HCT116 (cell line): ENCODE data around the gene TLCD5. TPM values are rescaled to one million over a fixed set of nuclear protein-coding genes. Genes with fewer than 3 reads are reported as not detected.

Experiments used
- ATAC-seq: fragments of 200-7000 bp; cut with Tn5 transposase; 2 replicates; pipeline ENCODE4 v1.9.1; 2020; ENCODE audit warnings: mild to moderate bottlenecking, moderate library complexity
- BruUV-seq: library from RNA; stranded (reverse); fragments of 400-500 nt; replicated peaks from 2 replicates; lab custom pipeline; 2021; lab: Mats Ljungman, UMichigan
- CTCF ChIA-PET: fragments of 300-600 bp; sonication (Branson Sonifier 250); formaldehyde crosslinking; loops from one replicate; lab custom pipeline; 2021; ENCODE audit warnings: antibody characterized with exemption; lab: Charles Lee
- POLR2A ChIA-PET: fragments of 300-600, 350-600 bp; sonication (Branson Sonifier 250); formaldehyde crosslinking; loops from one replicate; lab custom pipeline; 2021; ENCODE audit warnings: antibody characterized with exemption; lab: Charles Lee
- RAD21 ChIA-PET, 2 experiments: fragments of 300-600 bp; sonication (Branson Sonifier 250); formaldehyde crosslinking; loops; one replicate each; lab custom pipeline; 2023; ENCODE audit warnings: low total read pairs in 2 of 2; ENCODE audit not compliant: uncharacterized antibody in 2 of 2, unreplicated experiment in 2 of 2, low non-redundant PET in 1 of 2; lab: Charles Lee
- DNase-seq: peaks from one replicate; pipeline ENCODE4 v3.0.0-alpha.2; 2010; ENCODE audit warnings: low read depth, low spot score
- H2AFZ ChIP-seq: fragments of 200-600 bp; shearing (Covaris generic), sonication (generic); 2 replicates; pipeline ENCODE4 v1.6.1; 2017; ENCODE audit warnings: low read depth, mixed run types, mixed read lengths, antibody characterized with exemption, low read length; ENCODE audit not compliant: poor library complexity, severe bottlenecking
- H3K27ac ChIP-seq: 2 replicates; pipeline ENCODE4 v1.5.1; 2012; ENCODE audit warnings: low read depth, low read length
- H3K27me3 ChIP-seq: fragments of 200-600 bp; sonication (generic); 2 replicates; pipeline ENCODE4 v1.6.1; 2016; ENCODE audit warnings: mixed run types, low read length, mixed read lengths; ENCODE audit not compliant: insufficient read depth
- H3K36me3 ChIP-seq, 2 experiments: fragments of 200-500 bp in 1 of 2; fragments of 200-600 bp in 1 of 2; sonication (Bioruptor generic) in 1 of 2; sonication (generic) in 1 of 2; 2 replicates each; pipeline versions ENCODE4 v1.5.1 to v1.6.1; 2014 to 2016; ENCODE audit warnings: low read length in 2 of 2, inconsistent platforms in 1 of 2, mixed read lengths in 1 of 2, mixed run types in 1 of 2; ENCODE audit not compliant: insufficient read depth in 2 of 2, control insufficient read depth in 1 of 2
- H3K4me1 ChIP-seq, 2 experiments: fragments of 200-600 bp in 1 of 2; sonication (generic) in 1 of 2; 2 replicates each; pipeline versions ENCODE4 v1.5.1 to v1.6.1; 2012 to 2017; ENCODE audit warnings: low read length in 2 of 2, inconsistent platforms in 1 of 2, mild to moderate bottlenecking in 1 of 2, mixed read lengths in 1 of 2, mixed run types in 1 of 2, moderate library complexity in 1 of 2; ENCODE audit not compliant: insufficient read depth in 2 of 2, control insufficient read depth in 1 of 2
- H3K4me2 ChIP-seq: fragments of 200-600 bp; sonication (generic); 2 replicates; pipeline ENCODE4 v1.6.1; 2017; ENCODE audit warnings: mixed run types, low read length, mixed read lengths
- H3K4me3 ChIP-seq, 2 experiments: fragments of 200-600 bp in 1 of 2; sonication (generic) in 1 of 2; replicated peaks in 1 of 2; 2 replicates each; pipeline ENCODE4 v1.5.1; 2011 to 2016; ENCODE audit warnings: low read length in 2 of 2, control low read depth in 1 of 2, low read depth in 1 of 2, mild to moderate bottlenecking in 1 of 2, mixed read lengths in 1 of 2, mixed run types in 1 of 2
- H3K79me2 ChIP-seq: fragments of 200-600 bp; sonication (generic); 2 replicates; pipeline ENCODE4 v1.6.1; 2017; ENCODE audit warnings: mild to moderate bottlenecking, mixed run types, low read length, moderate library complexity, mixed read lengths; ENCODE audit not compliant: insufficient read depth
- H3K9ac ChIP-seq: fragments of 200-600 bp; sonication (generic); 2 replicates; pipeline ENCODE4 v1.6.1; 2016; ENCODE audit warnings: low read length, mixed read lengths
- H3K9me2 ChIP-seq: fragments of 200-600 bp; sonication (generic), shearing (Covaris generic); 2 replicates; pipeline ENCODE4 v1.6.1; 2017; ENCODE audit warnings: mixed run types, mild to moderate bottlenecking, moderate library complexity; ENCODE audit not compliant: insufficient read depth
- H3K9me3 ChIP-seq, 2 experiments: fragments of 200-500 bp in 1 of 2; fragments of 200-600 bp in 1 of 2; sonication (Bioruptor generic) in 1 of 2; sonication (generic) in 1 of 2; 2 replicates each; pipeline ENCODE4 v1.6.1; 2014 to 2017; ENCODE audit warnings: low read length in 2 of 2, mixed read lengths in 2 of 2, inconsistent platforms in 1 of 2, low read depth in 1 of 2, mild to moderate bottlenecking in 1 of 2, mixed run types in 1 of 2, moderate library complexity in 1 of 2; ENCODE audit not compliant: control insufficient read depth in 1 of 2, insufficient read depth in 1 of 2
- H4K20me1 ChIP-seq: fragments of 200-600 bp; sonication (generic), shearing (Covaris generic); 2 replicates; pipeline ENCODE4 v1.6.1; 2017; ENCODE audit warnings: mixed run types, mild to moderate bottlenecking, moderate library complexity; ENCODE audit not compliant: insufficient read depth
- ATF3 ChIP-seq: IDR thresholded peaks from 2 replicates; pipeline ENCODE4 v1.6.1; 2012
- CBX3 ChIP-seq: IDR thresholded peaks from 2 replicates; pipeline ENCODE4 v1.6.1; 2012; ENCODE audit warnings: low read depth
- CEBPB ChIP-seq: IDR thresholded peaks from 2 replicates; pipeline ENCODE4 v1.6.1; 2012; ENCODE audit warnings: low read depth
- EGR1 ChIP-seq: IDR thresholded peaks from 2 replicates; pipeline ENCODE4 v1.6.1; 2012; ENCODE audit warnings: low read depth
- ELF1 ChIP-seq: IDR thresholded peaks from 2 replicates; pipeline ENCODE4 v1.6.1; 2012; ENCODE audit warnings: low read depth, borderline replicate concordance
- FOSL1 ChIP-seq: IDR thresholded peaks from 2 replicates; pipeline ENCODE4 v1.6.1; 2012; ENCODE audit warnings: low read depth
- JUND ChIP-seq: IDR thresholded peaks from 2 replicates; pipeline ENCODE4 v1.6.1; 2012
- MAX ChIP-seq: IDR thresholded peaks from 2 replicates; pipeline ENCODE4 v1.6.1; 2012
- POLR2AphosphoS5 ChIP-seq: IDR thresholded peaks from 2 replicates; pipeline ENCODE4 v1.6.1; 2011; ENCODE audit warnings: mild to moderate bottlenecking, low read depth, low read length, moderate library complexity
- RAD21 ChIP-seq: IDR thresholded peaks from 2 replicates; pipeline ENCODE4 v1.6.1; 2012; ENCODE audit warnings: low read depth, mild to moderate bottlenecking
- REST ChIP-seq: IDR thresholded peaks from 2 replicates; pipeline ENCODE4 v1.6.1; 2012; ENCODE audit warnings: low read depth
- SIN3A ChIP-seq: IDR thresholded peaks from 2 replicates; pipeline ENCODE4 v1.6.1; 2012; ENCODE audit warnings: low read depth
- SP1 ChIP-seq: IDR thresholded peaks from 2 replicates; pipeline ENCODE4 v1.6.1; 2012; ENCODE audit warnings: low read depth
- SRF ChIP-seq: IDR thresholded peaks from 2 replicates; pipeline ENCODE4 v1.6.1; 2012; ENCODE audit warnings: low read depth
- TCF7L2 ChIP-seq: IDR thresholded peaks from 2 replicates; pipeline ENCODE4 v1.7.0; 2011; ENCODE audit warnings: borderline replicate concordance, inconsistent platforms; ENCODE audit not compliant: insufficient read depth, insufficient read length; ENCODE audit errors: extremely low read depth
- YY1 ChIP-seq: IDR thresholded peaks from 2 replicates; pipeline ENCODE4 v1.6.1; 2011; ENCODE audit warnings: low read length, low read depth, moderate library complexity, mild to moderate bottlenecking; ENCODE audit not compliant: insufficient replicate concordance; ENCODE audit errors: extremely low read depth
- ZFX ChIP-seq: fragments of 450-650 bp; IDR thresholded peaks from 2 replicates; pipeline ENCODE4 v1.6.1; 2017
- ZNF274 ChIP-seq: fragments of 200-500 bp; sonication (Bioruptor generic); IDR thresholded peaks from 2 replicates; pipeline ENCODE4 v1.6.1; 2014; ENCODE audit warnings: mild to moderate bottlenecking, low read depth, low read length, inconsistent platforms
- intact Hi-C: fragments of 100-400 bp; cut with micrococcal nuclease; formaldehyde crosslinking; loops from 2 replicates; pipeline ENCODE4 v1.10.0; 2022
- total RNA-seq: library from RNA; stranded (reverse); gene quantifications from one replicate; pipeline ENCODE4 v1.2.1, GENCODE V29; 2021; ENCODE audit not compliant: unreplicated experiment
- TF ChIP-seq, protein P1 (sequence below): IDR thresholded peaks from 2 replicates; pipeline ENCODE4 v1.6.1; 2011; ENCODE audit warnings: mild to moderate bottlenecking, low read length, moderate library complexity; ENCODE audit not compliant: insufficient replicate concordance; ENCODE audit errors: extremely low read depth

TLCD5 gene
- total RNA-seq, 1 experiment from 2014 or later = 9.1 TPM

DNA sequence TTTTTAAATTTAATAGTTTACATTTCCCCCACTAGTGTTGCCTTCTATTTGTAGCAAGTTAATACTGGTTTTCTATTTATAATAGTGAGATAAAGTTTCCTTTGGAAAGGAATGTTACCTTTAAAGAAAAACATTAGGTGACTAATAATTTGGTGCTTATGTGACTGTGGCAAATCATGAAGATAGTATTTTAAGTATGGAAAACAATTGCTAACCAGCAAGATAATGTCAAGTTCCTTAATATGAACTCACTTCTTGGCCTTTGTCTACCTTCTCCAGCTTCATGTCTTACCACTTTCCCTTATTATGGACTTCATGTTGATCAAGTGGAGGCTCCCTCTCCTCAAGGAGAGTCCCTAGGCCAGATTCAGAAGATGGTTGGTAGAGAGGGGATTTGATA, 38.3 kb downstream of the TLCD5 start:
- peaks cover 92% of the 10 kb centered on the region for H3K79me2 ChIP-seq
- no peak overlapping the region for H2AFZ ChIP-seq
- DNase-seq (no peak), ATAC-seq (no peak)
- ChIA-PET POLR2A (no interaction called here), CTCF (no interaction called here), RAD21 (no interaction called here)
- no peak overlapping the region for H3K4me2 ChIP-seq
- no TSS peak for BruUV-seq
- H3K9me2 ChIP-seq = no peaks in the 10 kb centered on the region
- no peak overlapping the region for H3K4me3 ChIP-seq
- H3K9me3 ChIP-seq = no peaks in the 10 kb centered on the region
- no peaks in the 10 kb centered on the region for H3K4me1 ChIP-seq
- no peak overlapping the region for H3K27ac ChIP-seq
- H3K9ac ChIP-seq = no peak overlapping the region
- intact Hi-C loops = no loop called here
- no peaks in the 10 kb centered on the region for H3K27me3 ChIP-seq
- H3K36me3 ChIP-seq = no peaks in the 10 kb centered on the region
- TF ChIP-seq RAD21 = no peak
- no peak for TF ChIP-seq FOSL1
- TF ChIP-seq, protein P1, sequence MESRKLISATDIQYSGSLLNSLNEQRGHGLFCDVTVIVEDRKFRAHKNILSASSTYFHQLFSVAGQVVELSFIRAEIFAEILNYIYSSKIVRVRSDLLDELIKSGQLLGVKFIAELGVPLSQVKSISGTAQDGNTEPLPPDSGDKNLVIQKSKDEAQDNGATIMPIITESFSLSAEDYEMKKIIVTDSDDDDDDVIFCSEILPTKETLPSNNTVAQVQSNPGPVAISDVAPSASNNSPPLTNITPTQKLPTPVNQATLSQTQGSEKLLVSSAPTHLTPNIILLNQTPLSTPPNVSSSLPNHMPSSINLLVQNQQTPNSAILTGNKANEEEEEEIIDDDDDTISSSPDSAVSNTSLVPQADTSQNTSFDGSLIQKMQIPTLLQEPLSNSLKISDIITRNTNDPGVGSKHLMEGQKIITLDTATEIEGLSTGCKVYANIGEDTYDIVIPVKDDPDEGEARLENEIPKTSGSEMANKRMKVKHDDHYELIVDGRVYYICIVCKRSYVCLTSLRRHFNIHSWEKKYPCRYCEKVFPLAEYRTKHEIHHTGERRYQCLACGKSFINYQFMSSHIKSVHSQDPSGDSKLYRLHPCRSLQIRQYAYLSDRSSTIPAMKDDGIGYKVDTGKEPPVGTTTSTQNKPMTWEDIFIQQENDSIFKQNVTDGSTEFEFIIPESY = no peak
- TF ChIP-seq POLR2AphosphoS5 = no peak
- no peak for TF ChIP-seq SIN3A
- TF ChIP-seq YY1 = no peak
- no peak for TF ChIP-seq ZFX
- no peak for TF ChIP-seq ELF1
- no peak for TF ChIP-seq SP1
- TF ChIP-seq REST = no peak
- TF ChIP-seq SRF = no peak
- no peak for TF ChIP-seq TCF7L2
- no peak for TF ChIP-seq CBX3
- TF ChIP-seq CEBPB = no peak
- no peak for TF ChIP-seq MAX
- no peak for TF ChIP-seq ATF3
- no peak for TF ChIP-seq EGR1
- TF ChIP-seq ZNF274 = no peak
- TF ChIP-seq JUND = no peak
- 0 out of 2 replicates have a peak, but pooled peaks cover 6% of the 10 kb centered on the region for H4K20me1 ChIP-seq
